WTC11 (cell line): ENCODE results near the gene TATDN3. TPM values are rescaled to one million over a fixed set of nuclear protein-coding genes. Genes with fewer than 3 reads are reported as not detected.

Experiments used
- ATF2 ChIP-seq: sonication (generic); formaldehyde crosslinking; IDR thresholded peaks from 2 replicates; pipeline ENCODE4 v1.8.1; 2022; ENCODE audit warnings: low read depth, missing genetic modification reagents, borderline replicate concordance
- KAT7 ChIP-seq: sonication (generic); formaldehyde crosslinking; IDR thresholded peaks from 2 replicates; pipeline ENCODE4 v1.8.1; 2023; ENCODE audit warnings: missing genetic modification reagents, mild to moderate bottlenecking, borderline replicate concordance
- PREB ChIP-seq: sonication (generic); formaldehyde crosslinking; IDR thresholded peaks from 2 replicates; pipeline ENCODE4 v1.8.1; 2022; ENCODE audit warnings: mild to moderate bottlenecking, missing genetic modification reagents, moderate library complexity, borderline replicate concordance
- TCF7 ChIP-seq: sonication (generic); formaldehyde crosslinking; IDR thresholded peaks from 2 replicates; pipeline ENCODE4 v1.8.0; 2022; ENCODE audit warnings: mild to moderate bottlenecking, low read depth, missing genetic modification reagents, moderate library complexity
- USF1 ChIP-seq: sonication (generic); formaldehyde crosslinking; IDR thresholded peaks from 2 replicates; pipeline ENCODE4 v1.8.0; 2022; ENCODE audit warnings: mild to moderate bottlenecking, missing genetic modification reagents
- ZNF263 ChIP-seq: sonication (generic); formaldehyde crosslinking; IDR thresholded peaks from 2 replicates; pipeline ENCODE4 v1.8.1; 2022; ENCODE audit warnings: low read depth, mild to moderate bottlenecking, moderate library complexity, missing genetic modification reagents
- total RNA-seq: library from RNA; stranded (reverse); gene quantifications from 3 replicates; pipeline ENCODE4 v1.2.3, GENCODE V29; 2021
- TF ChIP-seq, protein P1 (sequence below): fragments of 250-450 bp; sonication (Bioruptor Pico); conservative IDR thresholded peaks from 2 replicates; pipeline ENCODE4 v1.9.0; 2021; ENCODE audit warnings: mild to moderate bottlenecking

Gene TATDN3
- total RNA-seq, 1 experiment from 2014 or later, result 19.3 TPM

GRCh38 chr1:212864201-212864600, 72.5 kb downstream of the TATDN3 start (continued):
- TF ChIP-seq PREB (no peak), KAT7 (CRISPR knock-in tag) (no peak), ZNF263 (CRISPR knock-in tag) (no peak), USF1 (CRISPR knock-in tag) (no peak), TCF7 (CRISPR knock-in tag) (no peak), ATF2 (no peak)
- TF ChIP-seq, protein P1, sequence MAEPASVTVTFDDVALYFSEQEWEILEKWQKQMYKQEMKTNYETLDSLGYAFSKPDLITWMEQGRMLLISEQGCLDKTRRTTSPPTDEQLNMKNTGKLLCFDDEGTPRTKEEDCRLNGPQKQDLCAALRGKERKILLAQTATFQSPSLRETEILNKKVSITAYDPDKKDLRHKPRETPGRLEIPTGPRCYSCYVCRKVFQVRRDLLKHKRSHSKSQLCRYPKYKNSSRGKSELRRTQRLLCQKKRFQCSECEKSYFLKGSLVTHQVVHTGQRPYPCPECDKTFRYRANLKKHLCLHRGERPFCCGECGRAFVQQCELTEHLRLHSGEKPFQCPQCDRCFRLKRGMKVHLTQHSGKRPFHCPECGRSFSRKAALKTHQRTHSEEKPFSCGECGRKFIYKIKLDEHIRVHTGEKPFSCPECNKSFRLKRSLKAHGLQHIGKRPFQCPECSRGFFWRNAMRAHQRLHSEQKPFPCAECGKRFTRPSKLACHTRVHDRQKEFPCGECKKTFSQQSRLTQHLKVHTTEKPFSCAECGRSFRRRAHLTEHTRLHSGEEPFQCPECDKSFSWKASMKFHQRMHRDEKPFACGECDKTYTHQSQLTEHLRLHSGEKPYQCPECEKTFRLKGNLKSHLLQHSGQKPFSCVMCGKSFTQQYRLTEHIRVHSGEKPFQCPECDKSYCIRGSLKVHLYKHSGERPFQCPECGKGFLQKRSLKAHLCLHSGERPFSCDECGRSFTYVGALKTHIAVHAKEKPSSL (CRISPR knock-in tag), result no peak

Other genes starting within 250 kb of the TATDN3 start
- gene ATF3, start 183.1 kb upstream of the TATDN3 start, total RNA-seq, result 12.5 to 19.4 TPM (median 14.6 TPM) in 3 replicates
- 3.9 to 6.1 TPM (median 3.9 TPM) in 3 replicates for gene BATF3, start 92.1 kb upstream of the TATDN3 start, total RNA-seq
- gene NSL1, start 117 bp upstream of the TATDN3 start, total RNA-seq, result 55.7 to 60.8 TPM (median 57.2 TPM) in 3 replicates
- gene SPATA45, start 55.8 kb downstream of the TATDN3 start, total RNA-seq, result 0.73 to 0.90 TPM (median 0.82 TPM) in 3 replicates
- 67.9 to 78.6 TPM (median 69.4 TPM) in 3 replicates for gene FLVCR1, start 66.4 kb downstream of the TATDN3 start, total RNA-seq
- 251 to 303 TPM (median 254 TPM) in 3 replicates for gene VASH2, start 158.6 kb downstream of the TATDN3 start, total RNA-seq
- gene ANGEL2, start 224.0 kb downstream of the TATDN3 start, total RNA-seq, result 38.6 to 41.7 TPM (median 40.2 TPM) in 3 replicates